Caco-2 (cell line): Measurements from ENCODE around the gene PPP1R37. TPM values are rescaled to one million over a fixed set of nuclear protein-coding genes. Genes with fewer than 3 reads are reported as not detected.
A peak's percentile ranks its signal among the peaks of the same experiment; 100 is the strongest.

Experiments used
- BruUV-seq: library from RNA; stranded (reverse); fragments of 400-500 nt; replicated peaks from 2 replicates; lab custom pipeline; 2021; lab: Mats Ljungman, UMichigan
- CTCF ChIA-PET: fragments of 300-600 bp; sonication (Branson Sonifier 250); formaldehyde crosslinking; loops from one replicate; lab custom pipeline; 2022; ENCODE audit warnings: antibody characterized with exemption; lab: Charles Lee
- POLR2A ChIA-PET: fragments of 300-600 bp; sonication (Branson Sonifier 250); formaldehyde crosslinking; loops from one replicate; lab custom pipeline; 2022; ENCODE audit warnings: antibody characterized with exemption; lab: Charles Lee
- DNase-seq, 2 experiments: peaks; one replicate each; pipeline versions ENCODE4 v3.0.0 to v3.0.0-alpha.2; 2020 to 2022
- H3K27me3 ChIP-seq: replicated peaks from 2 replicates; pipeline ENCODE4 v1.6.0; 2011; ENCODE audit warnings: low read length; ENCODE audit not compliant: control insufficient read depth, insufficient read depth
- H3K36me3 ChIP-seq: 2 replicates; pipeline ENCODE4 v1.5.1; 2011; ENCODE audit warnings: low read length; ENCODE audit not compliant: control insufficient read depth, insufficient read depth
- H3K4me1 ChIP-seq: fragments of 250-450 bp; sonication (Bioruptor Pico); 2 replicates; pipeline ENCODE4 v1.5.1; 2020; ENCODE audit warnings: mild to moderate bottlenecking
- H3K4me3 ChIP-seq: 2 replicates; pipeline ENCODE4 v1.5.1; 2011; ENCODE audit warnings: low read depth, mild to moderate bottlenecking, control low read depth, low read length
- H3K9me3 ChIP-seq: fragments of 250-450 bp; sonication (Bioruptor Pico); 2 replicates; pipeline ENCODE4 v1.5.1; 2020; ENCODE audit warnings: mild to moderate bottlenecking, moderate library complexity
- H3K27ac Mint-ChIP-seq: one replicate; pipeline ENCODE4 v1.8.0; 2022; ENCODE audit warnings: mixed read lengths; ENCODE audit not compliant: unreplicated experiment
- H3K27me3 Mint-ChIP-seq: one replicate; pipeline ENCODE4 v1.8.0; 2022; ENCODE audit warnings: mixed read lengths; ENCODE audit not compliant: insufficient read depth, unreplicated experiment
- H3K36me3 Mint-ChIP-seq: one replicate; pipeline ENCODE4 v1.8.0; 2022; ENCODE audit warnings: mild to moderate bottlenecking, mixed read lengths; ENCODE audit not compliant: insufficient read depth, unreplicated experiment
- H3K4me1 Mint-ChIP-seq: one replicate; pipeline ENCODE4 v1.8.0; 2022; ENCODE audit warnings: low read depth, mixed read lengths; ENCODE audit not compliant: unreplicated experiment
- H3K4me3 Mint-ChIP-seq: one replicate; pipeline ENCODE4 v1.8.0; 2022; ENCODE audit warnings: mild to moderate bottlenecking, moderate library complexity, mixed read lengths; ENCODE audit not compliant: unreplicated experiment
- H3K9me3 Mint-ChIP-seq: one replicate; pipeline ENCODE4 v1.8.0; 2022; ENCODE audit warnings: mixed read lengths; ENCODE audit not compliant: unreplicated experiment
- CTCF ChIP-seq, 2 experiments: fragments of 200-600 bp in 1 of 2; IDR thresholded peaks; 1 replicate in 1 of 2; 2 replicates in 1 of 2; pipeline versions ENCODE4 v1.5.1 to v1.8.0; 2011 to 2022; ENCODE audit warnings: antibody characterized with exemption in 1 of 2, control low read depth in 1 of 2, inconsistent platforms in 1 of 2, low read depth in 1 of 2, low read length in 1 of 2, mild to moderate bottlenecking in 1 of 2, moderate library complexity in 1 of 2; ENCODE audit not compliant: insufficient read depth in 1 of 2, severe bottlenecking in 1 of 2, unreplicated experiment in 1 of 2
- intact Hi-C: fragments of 100-400 bp; cut with micrococcal nuclease; formaldehyde crosslinking; loops from one replicate; pipeline ENCODE4 v1.10.0; 2022; ENCODE audit not compliant: unreplicated experiment
- total RNA-seq: library from RNA; stranded (reverse); gene quantifications from 2 replicates; pipeline ENCODE4 v1.2.3, GENCODE V29; 2022

The PPP1R37 gene
- total RNA-seq, 1 experiment from 2014 or later = 42.1 TPM

DNA sequence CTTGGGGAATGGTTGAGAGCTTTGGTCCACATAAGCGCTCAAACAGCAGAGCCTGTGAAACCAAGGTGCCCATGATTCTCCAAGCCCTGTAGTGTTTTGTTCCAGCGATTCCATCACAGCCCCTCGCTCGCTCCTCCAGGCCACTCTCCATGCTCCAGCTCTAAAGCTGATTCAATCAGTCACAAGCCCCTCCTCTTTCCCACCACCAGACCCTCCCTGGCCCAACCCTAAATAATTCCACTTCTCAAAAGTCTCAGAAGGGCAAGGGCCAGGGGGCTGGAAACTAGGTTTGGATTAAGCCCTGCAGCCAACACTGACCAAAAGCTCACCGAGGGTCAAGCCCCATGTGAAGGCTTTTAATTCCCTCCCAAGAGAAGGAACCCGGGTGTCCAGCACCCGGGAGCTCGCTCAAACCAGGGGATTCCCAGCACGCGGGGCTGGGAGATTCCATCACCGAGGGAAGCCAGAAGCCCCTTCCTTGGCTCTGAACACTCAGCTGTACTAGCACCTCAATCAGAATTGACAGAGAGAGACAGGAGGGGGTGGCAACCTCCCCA is 18.2 kb upstream of the PPP1R37 start:
- H3K27me3 ChIP-seq = no peaks in the 10 kb centered on the region
- TSS peak; percentile 74 for BruUV-seq
- H3K36me3 Mint-ChIP-seq = peaks cover 46% of the 10 kb centered on the region
- no peaks in the 10 kb centered on the region for H3K27me3 Mint-ChIP-seq
- POLR2A ChIA-PET = interaction anchor here (2.9 kb wide), 1 partner anchor 17 kb away, joined by 14 read pairs; no protein-coding TSS in a partner anchor
- H3K9me3 ChIP-seq = no peaks in the 10 kb centered on the region
- H3K4me1 ChIP-seq = peaks cover 20% of the 10 kb centered on the region
- H3K27ac Mint-ChIP-seq = no peak overlapping the region
- DNase-seq = no peak
- intact Hi-C loops = loop anchor here (5.0 to 10.0 kb wide), 2 partner anchors 73 to 170 kb away; partner anchors contain the start of genes APOE and RELB
- H3K4me3 Mint-ChIP-seq = peak overlapping the region; percentile 82
- H3K36me3 ChIP-seq = peaks cover 1% of the 10 kb centered on the region; the same call in 1 of the 2 replicates
- H3K4me1 Mint-ChIP-seq = peaks cover 16% of the 10 kb centered on the region
- TF ChIP-seq CTCF (IDR thresholded peaks at IDR 0.05; ENCODE audit: insufficient read depth in 1 of 2, low read depth in 1 of 2, low read length in 1 of 2, severe bottlenecking in 1 of 2, unreplicated experiment in 1 of 2) = no peak
- no peaks in the 10 kb centered on the region for H3K9me3 Mint-ChIP-seq
- peak overlapping the region; percentile 89 for H3K4me3 ChIP-seq
- CTCF ChIA-PET = interaction anchor here (0.7 to 2.0 kb wide), 3 partner anchors 15 to 36 kb away, joined by 3 to 7 read pairs (median 6); partner anchors contain the start of gene CLASRP

- no peaks in the 10 kb centered on the region for H3K9me3 ChIP-seq
- H3K27ac Mint-ChIP-seq = no peak overlapping the region
Measured at GRCh38 chr19:45075301-45076028, 17.5 kb upstream of the PPP1R37 start.

More at GRCh38 chr19:45075301-45076028, 17.5 kb upstream of the PPP1R37 start:
- no peaks in the 10 kb centered on the region for H3K27me3 ChIP-seq
- POLR2A ChIA-PET = interaction anchor here (0.6 to 2.9 kb wide), 3 partner anchors 16 to 381 kb away, joined by 3 to 14 read pairs (median 8); no protein-coding TSS in a partner anchor
- H3K36me3 ChIP-seq = peaks cover 1% of the 10 kb centered on the region; the same call in 1 of the 2 replicates
- peak overlapping the region; percentile 82 for H3K4me3 Mint-ChIP-seq
- peaks cover 46% of the 10 kb centered on the region for H3K36me3 Mint-ChIP-seq
- TF ChIP-seq CTCF (IDR thresholded peaks at IDR 0.05; ENCODE audit: insufficient read depth in 1 of 2, low read depth in 1 of 2, low read length in 1 of 2, severe bottlenecking in 1 of 2, unreplicated experiment in 1 of 2) = no peak
- no peaks in the 10 kb centered on the region for H3K27me3 Mint-ChIP-seq
- intact Hi-C loops = loop anchor here (1.0 to 10.0 kb wide), 3 partner anchors 16 to 171 kb away; partner anchors contain the start of genes APOE and RELB
- peak overlapping the region; percentile 89 for H3K4me3 ChIP-seq
- no TSS peak for BruUV-seq
- H3K4me1 ChIP-seq = peaks cover 24% of the 10 kb centered on the region
- H3K9me3 Mint-ChIP-seq = no peaks in the 10 kb centered on the region
- DNase-seq = peak; percentile 74 to 83
- CTCF ChIA-PET = interaction anchor here (0.6 to 2.0 kb wide), 4 partner anchors 16 to 276 kb away, joined by 3 to 7 read pairs (median 5); partner anchors contain the start of gene CLASRP
- H3K4me1 Mint-ChIP-seq = peaks cover 16% of the 10 kb centered on the region
